Measurements from ENCODE around the gene NUFIP2.
"Not testable (repeated sequence)": the region's sequence is repeated elsewhere in the genome, so short reads cannot be mapped to it uniquely, and the experiment has no call there.

Gene NUFIP2

DNA sequence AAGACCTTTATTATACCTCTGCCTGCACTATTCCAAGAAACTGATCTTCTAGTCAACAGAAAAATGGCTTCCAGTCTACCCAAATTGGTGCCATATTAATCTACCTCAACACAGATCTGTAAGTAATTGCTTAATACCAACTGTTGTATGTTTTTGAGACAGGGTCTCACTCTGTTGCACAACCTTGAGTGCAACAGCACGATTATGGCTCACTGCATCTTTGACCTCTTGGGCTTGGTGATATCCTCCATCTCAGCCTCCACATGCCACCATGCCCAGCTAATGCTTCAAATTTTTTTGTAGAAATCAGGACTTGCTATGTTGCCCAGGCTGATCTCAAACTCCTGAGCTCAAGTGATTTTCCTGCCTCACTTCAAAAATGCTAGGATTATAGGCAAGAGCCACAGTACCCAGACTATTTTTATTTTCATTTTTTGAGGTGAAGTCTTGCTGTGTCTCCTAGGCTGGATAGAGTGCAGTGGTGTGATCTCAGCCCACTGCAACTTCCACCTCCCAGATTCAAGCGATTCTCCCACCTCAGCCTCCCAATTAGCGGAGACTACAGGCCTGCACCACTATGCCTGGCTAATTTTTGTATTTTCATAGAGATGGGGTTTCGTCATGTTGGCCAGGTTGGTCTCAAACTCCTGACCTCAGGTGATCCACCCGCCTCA is 14.4 kb downstream of the NUFIP2 start:
- no peak for DNase-seq

- DNase-seq = no peak
These were observed 15.3 kb downstream of the NUFIP2 start for GRCh38 chr17:29278692-29279091.

- no peak for DNase-seq
These were observed 20.0 kb downstream of the NUFIP2 start for GRCh38 chr17:29273924-29274323.

- DNase-seq = not testable (repeated sequence)
These were observed 22.0 kb downstream of the NUFIP2 start for GRCh38 chr17:29271980-29272379.

DNA sequence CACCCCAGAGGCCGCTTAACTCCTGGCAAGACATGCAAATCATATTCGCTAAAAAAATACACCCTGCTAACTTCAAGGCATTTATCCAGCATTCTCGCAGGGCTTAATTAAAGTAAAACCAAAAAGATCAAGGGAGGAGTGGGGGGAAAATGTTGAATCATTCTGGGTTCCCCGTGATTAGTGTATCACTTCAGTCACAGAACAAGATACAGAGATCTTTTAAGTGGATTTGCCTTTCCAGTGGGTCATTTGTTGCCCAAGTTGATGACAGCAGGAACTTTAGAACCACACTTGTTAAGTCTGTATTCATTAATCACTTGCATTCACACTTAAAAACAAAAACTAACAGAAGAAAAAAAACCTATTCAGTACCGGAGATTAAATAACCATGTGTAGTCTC is 30.0 kb downstream of the NUFIP2 start:
- no peak for DNase-seq

GRCh38 chr17:29257756-29258155 is 36.2 kb downstream of the NUFIP2 start:
- no peak for DNase-seq

- no peak for DNase-seq
These were observed 37.0 kb downstream of the NUFIP2 start for GRCh38 chr17:29256735-29257466.

DNA sequence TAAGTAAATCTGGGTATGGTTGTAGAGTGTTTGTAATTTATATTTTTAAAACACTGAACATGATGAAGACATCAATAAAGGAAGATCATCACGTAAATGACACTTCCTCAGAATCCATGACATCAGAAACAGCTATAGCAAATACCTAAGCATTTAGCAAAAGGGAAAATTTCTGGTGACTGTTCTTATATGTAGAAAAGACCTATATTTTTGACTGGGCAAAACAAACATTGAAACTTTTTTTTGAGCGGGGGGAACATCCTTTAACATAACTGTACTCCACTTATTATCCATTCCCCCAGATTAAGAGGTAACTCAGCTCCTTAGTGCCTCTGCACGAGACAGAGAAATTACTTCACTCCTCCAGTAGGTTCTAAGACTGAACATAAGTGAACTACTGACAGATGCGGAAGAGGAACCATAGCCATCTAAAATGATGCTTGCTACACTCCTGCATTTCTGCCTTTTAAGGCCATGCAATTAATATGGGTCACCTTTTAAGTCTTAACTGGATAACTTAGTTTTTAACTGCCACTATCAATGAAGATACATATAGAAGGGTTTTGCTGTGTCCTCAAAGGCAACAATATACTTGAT is 37.9 kb downstream of the NUFIP2 start:
- no peak for DNase-seq

DNA sequence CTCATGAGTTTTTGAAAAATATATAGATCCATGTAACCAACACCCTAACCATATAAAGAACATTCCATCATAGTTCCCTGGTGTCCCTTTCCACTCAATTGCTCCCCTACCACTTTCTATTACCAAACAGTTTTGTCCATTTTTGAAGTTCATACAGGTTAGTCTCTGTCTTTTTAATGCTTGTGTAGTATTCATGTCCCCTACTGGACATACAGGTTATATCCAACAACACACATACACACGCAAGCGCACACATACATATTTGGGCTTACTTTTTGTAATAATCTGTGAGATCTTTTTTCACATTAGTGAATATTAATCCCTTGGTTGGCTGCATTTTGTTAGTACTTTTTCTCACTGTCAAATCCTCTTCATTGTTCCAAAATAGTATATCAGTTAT is 40.9 kb downstream of the NUFIP2 start:
- no peak for DNase-seq

DNA sequence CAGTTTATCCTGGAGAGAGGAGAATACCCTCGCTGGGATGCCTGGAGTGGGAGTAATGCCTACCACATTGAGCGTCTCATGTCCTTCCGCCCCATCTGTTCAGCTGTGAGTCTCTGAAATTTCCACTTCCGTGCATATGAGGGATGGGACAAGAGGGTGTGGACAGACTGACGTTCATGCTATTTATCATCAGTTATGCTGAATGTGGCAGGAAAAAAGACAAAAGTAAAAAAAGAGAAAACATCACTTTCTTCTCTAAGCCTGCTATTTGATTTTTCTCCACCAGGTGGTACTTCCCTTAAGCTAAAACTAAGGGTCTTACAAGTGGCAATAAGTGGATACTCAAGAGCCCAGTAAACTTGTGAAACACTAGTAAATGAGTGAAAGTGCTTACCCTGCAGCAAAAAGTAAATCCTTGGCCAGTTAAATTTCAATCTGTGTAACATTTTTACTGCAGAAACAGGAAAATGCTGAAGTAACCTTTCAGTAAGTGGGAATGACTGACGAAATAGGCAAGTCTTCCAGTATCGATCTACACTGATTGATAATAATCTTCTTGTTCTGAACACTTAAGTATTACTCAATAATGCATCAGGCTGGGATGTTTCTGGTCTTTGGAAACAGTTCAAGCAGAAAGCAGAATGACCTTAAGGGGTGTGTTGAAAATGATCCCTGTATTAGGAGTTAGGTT is 41.7 kb downstream of the NUFIP2 start:
- DNase-seq = no peak

DNA sequence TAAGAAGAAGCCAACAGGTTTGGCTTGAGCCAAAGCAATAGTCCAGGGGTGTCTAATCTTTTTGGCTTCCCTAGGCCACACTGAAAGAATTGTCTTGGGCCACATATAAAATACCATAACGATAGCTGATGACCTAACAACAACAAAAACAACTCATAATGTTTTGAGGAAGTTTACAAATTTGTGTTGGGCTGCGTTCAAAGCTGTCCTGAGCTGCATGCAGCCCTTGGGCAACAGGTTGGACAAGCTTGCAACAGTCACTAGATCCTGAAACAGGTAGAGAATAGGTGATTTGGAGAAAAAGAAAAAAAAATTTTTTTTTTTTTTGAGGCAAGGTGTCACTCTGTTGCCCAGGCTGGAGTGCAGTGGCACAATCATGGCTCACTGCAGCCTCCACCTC is 42.8 kb downstream of the NUFIP2 start:
- DNase-seq = no peak

DNA sequence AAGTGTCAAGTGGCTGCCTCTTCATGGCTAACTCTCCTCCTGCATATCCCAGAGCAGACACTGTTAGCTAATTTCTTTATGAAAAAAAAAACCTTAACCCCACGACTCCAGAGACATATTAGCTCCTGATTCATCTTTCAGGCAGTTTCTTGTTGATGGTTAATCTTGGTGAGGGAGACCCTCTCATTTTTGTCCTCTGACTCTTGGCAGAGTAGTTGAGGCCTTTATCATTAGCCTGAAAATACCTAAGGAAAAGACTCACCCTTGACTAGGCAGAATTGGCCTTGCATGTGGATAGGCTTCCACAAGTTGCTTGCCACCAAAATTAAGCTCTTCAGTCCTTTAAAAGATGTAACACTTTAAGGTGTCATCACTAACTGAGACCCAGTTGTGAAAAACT is 43.3 kb downstream of the NUFIP2 start:
- DNase-seq = no peak

GRCh38 chr17:29248845-29249244 is 45.1 kb downstream of the NUFIP2 start:
- no peak for DNase-seq

- no peak for DNase-seq
These were observed 46.7 kb downstream of the NUFIP2 start for GRCh38 chr17:29247219-29247618.

GRCh38 chr17:29246628-29247027 is 47.3 kb downstream of the NUFIP2 start, which contains the start of gene CRYBA1:
Gene CRYBA1, plus strand, starts transcription at chr17:29246859. Its CDS starts 5 bp downstream, at chr17:29246864.
- peak in 1 of 56 donors; percentile 16 for DNase-seq

DNA sequence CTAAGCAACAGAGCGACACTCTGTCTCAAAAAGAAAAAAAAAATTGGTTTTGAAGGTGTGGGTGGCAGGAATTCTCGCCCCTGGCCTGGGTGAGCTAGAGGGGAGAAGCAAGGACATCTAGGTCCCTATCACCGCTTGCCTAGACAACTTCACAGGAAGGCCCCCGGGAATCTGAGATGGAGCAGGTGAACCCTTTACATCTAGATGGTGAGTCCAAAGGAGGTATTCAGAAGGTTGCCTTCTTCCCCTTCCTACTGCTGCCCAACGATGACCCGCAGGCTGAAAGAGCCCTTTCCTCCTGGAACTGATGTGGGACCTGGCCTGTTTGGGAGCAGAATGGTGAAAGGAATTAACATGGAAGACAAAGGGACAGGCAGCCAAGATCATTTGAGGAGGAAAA is 48.5 kb downstream of the NUFIP2 start:
- DNase-seq = no peak

DNA sequence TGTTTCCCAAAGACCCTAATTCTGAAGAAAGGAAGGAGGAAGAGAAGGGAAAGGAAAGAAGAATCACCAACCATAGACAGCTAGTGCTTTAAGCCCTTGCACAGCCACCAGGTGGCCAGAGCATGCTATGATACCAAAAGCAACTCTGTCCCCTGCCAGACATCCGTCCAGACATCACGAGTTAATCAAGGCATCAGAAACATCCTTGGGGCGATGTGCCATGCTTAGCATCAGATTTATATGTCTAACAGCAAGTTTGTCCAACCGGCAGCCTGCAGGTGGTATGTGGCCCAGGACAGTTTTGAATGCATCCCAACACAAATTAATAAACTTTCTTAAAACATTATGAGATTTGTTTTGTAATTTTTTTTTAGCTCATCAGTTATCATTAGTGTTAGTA is 50.2 kb downstream of the NUFIP2 start:
- DNase-seq = no peak

DNA sequence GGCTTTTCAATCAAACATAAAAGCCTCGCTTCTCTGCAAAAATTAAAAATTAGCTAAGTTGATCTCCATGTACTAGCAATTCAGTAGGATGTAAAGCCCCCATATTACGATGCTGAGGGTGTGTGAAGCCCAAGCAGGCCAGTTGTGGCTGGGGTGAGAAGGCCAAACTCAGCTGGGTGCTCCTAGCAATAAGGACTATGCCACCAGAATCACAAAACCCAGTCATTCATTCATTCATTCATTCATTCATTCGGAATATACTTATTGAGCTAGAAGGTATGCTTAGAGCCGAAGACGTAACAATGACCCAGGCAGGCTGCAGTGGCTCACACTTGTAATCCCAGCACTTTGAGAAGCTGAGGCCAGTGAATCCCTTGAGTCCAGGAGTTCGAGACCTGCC is 51.2 kb downstream of the NUFIP2 start:
- no peak for DNase-seq

- DNase-seq = no peak
These were observed 51.9 kb downstream of the NUFIP2 start for GRCh38 chr17:29242051-29242450.

DNA sequence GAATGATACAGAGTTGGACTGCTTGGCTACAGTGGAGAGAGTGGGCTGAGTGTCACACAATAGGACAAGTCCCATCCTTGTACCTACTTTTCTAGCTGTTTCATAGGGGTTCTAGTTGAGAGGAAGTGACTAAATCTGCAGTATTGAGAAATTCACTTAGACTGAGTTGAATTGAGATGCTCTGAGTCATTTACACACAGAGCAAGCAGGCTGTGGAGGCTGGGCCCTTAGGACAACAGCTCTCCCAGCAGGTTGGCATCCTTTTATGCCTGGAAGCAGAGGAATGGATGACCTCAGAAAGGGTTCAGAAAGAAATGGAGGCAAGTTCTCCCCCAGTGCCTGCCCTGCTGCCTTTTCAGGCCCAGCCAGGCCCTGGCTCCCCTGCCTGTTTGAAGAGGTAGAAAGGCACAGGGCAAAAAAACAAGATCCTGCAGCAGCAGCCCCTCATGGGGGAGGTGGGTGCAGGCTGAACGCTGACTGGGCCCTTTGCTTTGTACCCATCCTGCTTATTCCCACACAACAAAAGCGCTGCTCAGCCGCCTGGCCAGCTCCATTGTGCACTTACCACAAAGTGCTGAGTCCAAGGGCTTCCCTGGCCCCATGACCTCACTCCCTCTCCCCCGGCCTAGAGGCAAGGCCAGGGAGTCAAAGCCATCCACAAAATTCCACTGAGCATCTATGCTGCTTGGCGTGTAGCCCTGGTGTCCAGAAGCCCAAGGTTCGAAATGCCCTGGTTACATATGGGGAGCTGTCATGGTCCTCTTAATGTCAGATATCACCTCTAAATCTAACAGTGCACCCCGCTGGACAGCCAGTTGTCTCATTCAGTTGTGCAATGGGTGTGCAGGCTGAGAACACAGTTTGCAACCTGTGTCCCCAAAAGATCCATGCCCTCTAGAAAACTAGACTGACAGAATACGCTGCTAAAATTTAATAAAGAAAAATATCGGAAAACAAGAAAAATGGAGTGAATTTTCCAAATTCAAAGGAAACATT is 52.7 kb downstream of the NUFIP2 start:
- DNase-seq = peak in 42 of 56 donors; percentile 3 to 74 (median 36)

DNA sequence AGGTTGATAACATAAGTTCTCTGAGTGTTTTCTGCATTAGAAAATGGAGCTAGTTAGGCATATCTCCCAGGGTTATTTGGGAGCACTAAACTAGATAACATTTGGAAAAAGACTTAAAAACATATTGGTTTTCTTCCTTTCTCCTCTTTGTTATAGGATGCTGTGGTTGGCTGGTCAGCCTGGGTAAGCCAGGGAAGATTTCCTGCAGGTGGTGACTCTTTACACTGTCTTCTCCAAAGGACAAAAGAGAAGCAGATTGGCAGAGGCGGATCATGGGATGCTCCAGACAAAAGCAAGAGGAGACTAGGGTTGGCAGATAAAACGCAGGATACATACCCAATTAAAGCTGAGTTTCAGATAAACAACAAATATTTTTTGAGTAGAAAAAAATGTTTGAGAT is 53.5 kb downstream of the NUFIP2 start:
- no peak for DNase-seq

All from nucleus accumbens (tissue), 56 donors.